ENCODE data around the gene ESPNL.
"Not testable (repeated sequence)": the region's sequence is repeated elsewhere in the genome, so short reads cannot be mapped to it uniquely, and the experiment has no call there.

The ESPNL gene

GRCh38 chr2:238064376-238064775 is 35.8 kb upstream of the ESPNL start:
- peaks cover 8% of the 10 kb centered on the region; the same call in 1 of the 2 replicates for H3K4me1 ChIP-seq (ENCODE audit: control insufficient read depth, insufficient read depth, low read length)
- H3K36me3 ChIP-seq (ENCODE audit: control insufficient read depth, insufficient read depth, low read length), result peaks cover 57% of the 10 kb centered on the region
- no peaks in the 10 kb centered on the region for H3K27me3 ChIP-seq (ENCODE audit: control insufficient read depth, insufficient read depth, low read length)
- no peak overlapping the region for H3K27ac ChIP-seq (ENCODE audit: low read depth, low read length)
- no peaks in the 10 kb centered on the region for H3K9me3 ChIP-seq (ENCODE audit: control insufficient read depth, insufficient read depth, low read length)
- H3K4me3 ChIP-seq (ENCODE audit: low read depth, low read length), result no peak overlapping the region
- H3K9ac ChIP-seq (ENCODE audit: low read depth, low read length), result no peak overlapping the region

DNA sequence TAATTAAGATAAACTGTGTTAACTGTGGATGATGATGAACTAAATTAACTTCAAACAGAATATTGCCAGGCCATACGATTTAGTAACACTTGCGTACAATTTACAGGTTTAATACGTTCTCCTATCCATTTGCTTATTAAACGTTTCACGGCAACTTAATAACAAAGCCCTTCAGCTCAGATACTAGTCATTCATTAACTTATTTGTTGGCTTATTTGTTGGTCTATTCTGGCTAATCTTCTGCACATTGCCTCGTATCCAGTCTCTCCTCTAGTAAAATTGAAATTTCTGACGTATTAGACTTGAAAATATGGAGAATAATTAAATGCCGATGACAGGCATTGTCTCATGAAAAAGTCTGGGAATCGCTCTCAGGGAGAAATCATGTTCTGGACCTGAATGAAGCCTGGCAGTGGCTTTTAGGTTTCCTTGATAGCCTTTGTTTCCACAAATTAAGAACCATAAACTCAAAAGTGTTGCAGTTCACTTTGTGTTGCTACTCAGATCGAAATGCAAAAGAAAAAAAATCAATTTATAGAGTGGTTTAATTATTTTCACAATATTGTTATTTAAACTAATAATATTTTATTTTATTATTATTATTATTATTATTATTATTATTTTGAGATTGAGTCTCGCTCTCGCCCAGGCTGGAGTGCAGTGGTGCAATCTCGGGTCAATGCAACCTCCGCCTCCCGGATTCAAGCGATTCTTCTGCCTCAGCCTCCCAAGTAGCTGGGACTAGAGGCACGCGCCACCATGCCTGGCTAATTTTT is 34.9 kb upstream of the ESPNL start:
- Histone ChIP-seq H3K4me1 (ENCODE audit: control insufficient read depth, insufficient read depth, low read length) (peaks cover 6% of the 10 kb centered on the region; the same call in 1 of the 2 replicates), H3K9me3 (ENCODE audit: control insufficient read depth, insufficient read depth, low read length) (no peaks in the 10 kb centered on the region), H3K9ac (ENCODE audit: low read depth, low read length) (no peak overlapping the region), H3K27me3 (ENCODE audit: control insufficient read depth, insufficient read depth, low read length) (no peaks in the 10 kb centered on the region), H3K4me3 (ENCODE audit: low read depth, low read length) (no peak overlapping the region), H3K36me3 (ENCODE audit: control insufficient read depth, insufficient read depth, low read length) (peaks cover 66% of the 10 kb centered on the region), H3K27ac (ENCODE audit: low read depth, low read length) (no peak overlapping the region)

GRCh38 chr2:238066218-238066617 is 33.9 kb upstream of the ESPNL start:
- Histone ChIP-seq H3K4me3 (ENCODE audit: low read depth, low read length) (no peak overlapping the region), H3K9me3 (ENCODE audit: control insufficient read depth, insufficient read depth, low read length) (no peaks in the 10 kb centered on the region), H3K9ac (ENCODE audit: low read depth, low read length) (no peak overlapping the region), H3K36me3 (ENCODE audit: control insufficient read depth, insufficient read depth, low read length) (peaks cover 75% of the 10 kb centered on the region), H3K27ac (ENCODE audit: low read depth, low read length) (no peak overlapping the region), H3K4me1 (ENCODE audit: control insufficient read depth, insufficient read depth, low read length) (peaks cover 6% of the 10 kb centered on the region; the same call in 1 of the 2 replicates), H3K27me3 (ENCODE audit: control insufficient read depth, insufficient read depth, low read length) (no peaks in the 10 kb centered on the region)

DNA sequence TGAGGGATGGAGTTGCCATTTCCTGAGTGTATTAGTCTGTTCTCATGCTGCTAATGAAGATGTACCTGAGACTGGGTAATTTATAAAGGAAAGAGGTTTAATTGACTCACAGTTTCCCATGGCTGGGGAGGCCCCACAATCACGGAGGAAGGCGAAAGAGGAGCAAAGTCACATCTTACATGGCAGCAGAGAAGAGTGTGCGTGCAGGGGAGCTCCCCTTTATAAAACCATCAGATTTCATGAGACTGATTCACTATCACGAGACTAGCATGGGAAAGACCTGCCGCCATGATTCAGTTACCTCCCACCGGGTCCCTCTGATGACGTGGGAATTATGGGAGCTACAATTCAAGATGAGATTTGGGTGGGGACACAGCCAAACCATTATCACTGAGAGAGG is 33.4 kb upstream of the ESPNL start:
- not testable (repeated sequence) for H3K27me3 ChIP-seq (ENCODE audit: control insufficient read depth, insufficient read depth, low read length); H3K4me3 ChIP-seq (ENCODE audit: low read depth, low read length); H3K9ac ChIP-seq (ENCODE audit: low read depth, low read length); H3K4me1 ChIP-seq (ENCODE audit: control insufficient read depth, insufficient read depth, low read length); H3K27ac ChIP-seq (ENCODE audit: low read depth, low read length); H3K9me3 ChIP-seq (ENCODE audit: control insufficient read depth, insufficient read depth, low read length)
- H3K36me3 ChIP-seq (ENCODE audit: control insufficient read depth, insufficient read depth, low read length), result peaks cover 79% of the 10 kb centered on the region

DNA sequence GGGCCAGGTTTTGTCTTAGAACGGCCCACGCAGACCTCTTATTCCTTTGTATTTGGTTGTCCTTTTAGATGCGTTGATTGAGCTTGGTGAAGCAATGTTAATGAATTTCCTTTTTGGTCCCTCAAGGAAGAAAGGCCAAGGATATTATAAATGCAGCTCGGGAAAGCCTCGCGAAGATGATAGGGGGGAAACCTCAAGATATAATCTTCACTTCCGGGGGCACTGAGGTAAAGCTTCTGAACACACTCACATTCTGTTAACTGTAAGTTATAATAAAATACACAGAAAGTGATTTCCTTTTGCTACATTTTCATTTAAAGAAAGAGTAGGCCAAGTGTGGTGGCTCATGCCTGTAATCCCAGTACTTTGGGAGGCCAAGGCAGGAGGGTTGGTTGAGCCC is 32.2 kb upstream of the ESPNL start:
- peaks cover 91% of the 10 kb centered on the region for H3K36me3 ChIP-seq (ENCODE audit: control insufficient read depth, insufficient read depth, low read length)
- no peak overlapping the region for H3K9ac ChIP-seq (ENCODE audit: low read depth, low read length)
- no peaks in the 10 kb centered on the region for H3K9me3 ChIP-seq (ENCODE audit: control insufficient read depth, insufficient read depth, low read length)
- no peak overlapping the region for H3K27ac ChIP-seq (ENCODE audit: low read depth, low read length)
- H3K27me3 ChIP-seq (ENCODE audit: control insufficient read depth, insufficient read depth, low read length), result no peaks in the 10 kb centered on the region
- H3K4me3 ChIP-seq (ENCODE audit: low read depth, low read length), result no peak overlapping the region
- no peaks in the 10 kb centered on the region for H3K4me1 ChIP-seq (ENCODE audit: control insufficient read depth, insufficient read depth, low read length)

GRCh38 chr2:238069021-238069709 is 31.0 kb upstream of the ESPNL start:
- Histone ChIP-seq H3K36me3 (ENCODE audit: control insufficient read depth, insufficient read depth, low read length) (peaks cover 97% of the 10 kb centered on the region), H3K4me3 (ENCODE audit: low read depth, low read length) (no peak overlapping the region), H3K9ac (ENCODE audit: low read depth, low read length) (no peak overlapping the region), H3K27me3 (ENCODE audit: control insufficient read depth, insufficient read depth, low read length) (no peaks in the 10 kb centered on the region), H3K27ac (ENCODE audit: low read depth, low read length) (no peak overlapping the region), H3K4me1 (ENCODE audit: control insufficient read depth, insufficient read depth, low read length) (no peaks in the 10 kb centered on the region), H3K9me3 (ENCODE audit: control insufficient read depth, insufficient read depth, low read length) (no peaks in the 10 kb centered on the region)

DNA sequence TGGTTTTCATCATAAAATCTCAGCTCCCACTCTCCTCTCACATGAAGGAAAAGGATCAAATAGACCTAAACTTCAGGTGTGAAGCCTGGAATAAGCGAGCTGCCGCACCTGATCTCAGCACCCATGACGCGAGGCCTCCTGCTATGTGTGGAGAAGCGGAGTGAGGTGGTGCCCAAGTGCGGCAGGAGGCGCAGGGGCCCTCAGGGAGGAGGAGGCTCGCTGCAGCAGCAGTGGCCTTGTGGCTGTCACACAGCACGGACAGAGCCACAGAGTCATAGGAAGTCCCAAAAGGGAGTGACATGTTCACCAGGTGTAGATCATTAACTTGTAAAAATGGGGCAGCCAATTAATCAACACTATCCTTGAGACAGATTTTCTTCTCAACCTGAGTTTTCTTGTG is 30.3 kb upstream of the ESPNL start:
- H3K27ac ChIP-seq (ENCODE audit: low read depth, low read length), result no peak overlapping the region
- no peak overlapping the region for H3K9ac ChIP-seq (ENCODE audit: low read depth, low read length)
- H3K36me3 ChIP-seq (ENCODE audit: control insufficient read depth, insufficient read depth, low read length), result peaks cover 96% of the 10 kb centered on the region
- no peaks in the 10 kb centered on the region for H3K27me3 ChIP-seq (ENCODE audit: control insufficient read depth, insufficient read depth, low read length)
- no peaks in the 10 kb centered on the region for H3K9me3 ChIP-seq (ENCODE audit: control insufficient read depth, insufficient read depth, low read length)
- H3K4me1 ChIP-seq (ENCODE audit: control insufficient read depth, insufficient read depth, low read length), result no peaks in the 10 kb centered on the region
- H3K4me3 ChIP-seq (ENCODE audit: low read depth, low read length), result no peak overlapping the region

- Histone ChIP-seq H3K27ac (ENCODE audit: low read depth, low read length) (no peak overlapping the region), H3K36me3 (ENCODE audit: control insufficient read depth, insufficient read depth, low read length) (peaks cover 76% of the 10 kb centered on the region), H3K4me3 (ENCODE audit: low read depth, low read length) (no peak overlapping the region), H3K4me1 (ENCODE audit: control insufficient read depth, insufficient read depth, low read length) (0 out of 2 replicates have a peak, but pooled peaks cover 4% of the 10 kb centered on the region), H3K27me3 (ENCODE audit: control insufficient read depth, insufficient read depth, low read length) (no peaks in the 10 kb centered on the region), H3K9me3 (ENCODE audit: control insufficient read depth, insufficient read depth, low read length) (no peaks in the 10 kb centered on the region), H3K9ac (ENCODE audit: low read depth, low read length) (no peak overlapping the region)
Measured at GRCh38 chr2:238075397-238075796, 24.7 kb upstream of the ESPNL start.

DNA sequence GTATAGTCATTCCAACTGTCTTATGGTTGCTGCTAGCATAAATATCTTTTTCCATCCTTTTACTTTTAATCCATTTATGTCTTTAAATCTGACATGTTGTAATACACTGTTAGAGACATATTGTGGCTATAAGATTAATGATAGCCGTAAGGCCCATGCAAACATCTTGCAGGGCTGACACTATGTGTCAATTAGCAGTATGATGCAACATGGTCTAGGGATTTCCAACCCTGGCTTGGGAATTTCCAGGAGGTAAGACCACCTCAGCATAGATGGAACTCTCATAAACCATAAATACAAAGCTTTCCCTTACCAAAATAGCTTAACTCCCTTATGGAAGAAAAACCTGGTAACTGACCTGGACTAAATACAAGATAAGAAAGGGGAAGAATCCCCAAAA is 22.8 kb upstream of the ESPNL start:
- no peaks in the 10 kb centered on the region for H3K27me3 ChIP-seq (ENCODE audit: control insufficient read depth, insufficient read depth, low read length)
- H3K9me3 ChIP-seq (ENCODE audit: control insufficient read depth, insufficient read depth, low read length), result no peaks in the 10 kb centered on the region
- H3K36me3 ChIP-seq (ENCODE audit: control insufficient read depth, insufficient read depth, low read length), result peaks cover 77% of the 10 kb centered on the region
- H3K9ac ChIP-seq (ENCODE audit: low read depth, low read length), result no peak overlapping the region
- 0 out of 2 replicates have a peak, but pooled peaks cover 4% of the 10 kb centered on the region for H3K4me1 ChIP-seq (ENCODE audit: control insufficient read depth, insufficient read depth, low read length)
- H3K4me3 ChIP-seq (ENCODE audit: low read depth, low read length), result no peak overlapping the region
- H3K27ac ChIP-seq (ENCODE audit: low read depth, low read length), result no peak overlapping the region

GRCh38 chr2:238079874-238080327 is 20.2 kb upstream of the ESPNL start:
- 0 out of 2 replicates have a peak, but pooled peaks cover 4% of the 10 kb centered on the region for H3K4me1 ChIP-seq (ENCODE audit: control insufficient read depth, insufficient read depth, low read length)
- H3K36me3 ChIP-seq (ENCODE audit: control insufficient read depth, insufficient read depth, low read length), result peaks cover 75% of the 10 kb centered on the region
- H3K9ac ChIP-seq (ENCODE audit: low read depth, low read length), result no peak overlapping the region
- no peak overlapping the region for H3K27ac ChIP-seq (ENCODE audit: low read depth, low read length)
- no peaks in the 10 kb centered on the region for H3K27me3 ChIP-seq (ENCODE audit: control insufficient read depth, insufficient read depth, low read length)
- H3K9me3 ChIP-seq (ENCODE audit: control insufficient read depth, insufficient read depth, low read length), result no peaks in the 10 kb centered on the region
- H3K4me3 ChIP-seq (ENCODE audit: low read depth, low read length), result no peak overlapping the region

- peaks cover 76% of the 10 kb centered on the region for H3K36me3 ChIP-seq (ENCODE audit: control insufficient read depth, insufficient read depth, low read length)
Measured at GRCh38 chr2:238080518-238080917, 19.6 kb upstream of the ESPNL start.

More at GRCh38 chr2:238080518-238080917, 19.6 kb upstream of the ESPNL start:
- no peak overlapping the region for H3K9ac ChIP-seq (ENCODE audit: low read depth, low read length)
- H3K4me1 ChIP-seq (ENCODE audit: control insufficient read depth, insufficient read depth, low read length), result 0 out of 2 replicates have a peak, but pooled peaks cover 4% of the 10 kb centered on the region
- H3K9me3 ChIP-seq (ENCODE audit: control insufficient read depth, insufficient read depth, low read length), result no peaks in the 10 kb centered on the region
- no peak overlapping the region for H3K27ac ChIP-seq (ENCODE audit: low read depth, low read length)
- H3K4me3 ChIP-seq (ENCODE audit: low read depth, low read length), result no peak overlapping the region
- H3K27me3 ChIP-seq (ENCODE audit: control insufficient read depth, insufficient read depth, low read length), result no peaks in the 10 kb centered on the region
